Mesenteric fat pad (tissue), 1 donor: Measurements from ENCODE around the gene FAM199X. TPM values are rescaled to one million over a fixed set of nuclear protein-coding genes. Genes with fewer than 3 reads are reported as not detected.
A peak's percentile ranks its signal among the peaks of the same experiment; 100 is the strongest.

ENCODE experiments used
- DNase-seq: peaks from one replicate; pipeline ENCODE4 v3.0.0-alpha.2; 2020; ENCODE audit warnings: low spot score
- long read RNA-seq: library from polyadenylated mRNA; unstranded; transcript quantifications from one replicate; pipeline ENCODE4 v2.0.0, GENCODE V29; 2020
- total RNA-seq: library from RNA; stranded (reverse); fragmentation: NEBNext Ultra II Directional; extraction: Animal tissue kit (Norgen Biotek cat#: 25700); gene quantifications from one replicate; pipeline ENCODE4 v1.2.1, GENCODE V29; 2021
- donor health status: DM: yes; HTN: yes; CAD: no.

The FAM199X gene
- 44.8 TPM for total RNA-seq
- long read RNA-seq, full-length matches to known transcripts: 12 of 19 reads
- long read RNA-seq, partial matches to known transcripts: 4 of 19 reads
- long read RNA-seq, other reads (novel, unspliced or antisense): 3 of 19 reads

DNA sequence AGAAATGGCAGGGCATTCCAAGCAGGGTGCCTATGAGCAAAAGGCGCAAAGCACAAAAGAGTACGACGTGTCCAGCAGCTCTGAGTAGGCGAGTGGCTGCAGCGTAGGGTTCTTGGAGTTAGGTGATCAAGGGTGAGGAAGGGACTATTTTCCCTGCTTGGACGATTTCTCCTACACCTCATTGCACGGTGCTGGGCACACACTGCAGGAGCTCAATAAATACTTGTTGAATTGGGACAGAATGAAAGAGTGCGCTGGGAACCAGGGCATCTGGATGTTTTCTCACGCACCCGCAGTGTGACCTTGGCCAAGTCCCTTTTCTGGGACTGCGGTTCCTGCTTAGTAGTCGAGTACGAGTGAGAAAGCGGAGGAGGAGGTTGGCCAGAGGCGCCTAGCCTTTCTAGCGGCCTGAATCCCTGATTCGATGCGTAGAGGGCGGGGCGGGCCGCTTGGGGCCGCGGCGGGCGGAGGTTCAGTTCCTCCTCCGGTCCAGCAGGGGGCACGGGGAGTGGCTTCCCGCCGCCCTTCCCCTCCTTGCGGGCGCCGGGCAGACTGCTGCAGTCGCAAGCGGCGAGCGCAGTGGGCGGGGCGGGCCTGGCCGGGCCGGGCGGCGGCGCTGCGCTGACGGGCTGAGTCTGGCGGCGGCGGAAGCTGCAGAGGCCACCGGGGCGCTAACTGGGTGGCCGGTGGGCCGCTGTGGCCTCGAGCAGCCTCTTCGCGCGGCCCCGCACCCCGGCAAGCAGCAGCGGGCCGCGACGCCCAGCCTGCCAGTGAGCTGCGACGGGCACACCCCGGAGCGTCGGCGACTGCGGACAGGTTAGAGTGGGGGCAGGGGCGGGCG, at the start of gene FAM199X:
TSS of gene FAM199X (plus strand) at position 560 of the 841 bp plus-strand sequence. CDS start 333 bp downstream, outside the sequence.
- DNase-seq: peak; percentile 96

DNA sequence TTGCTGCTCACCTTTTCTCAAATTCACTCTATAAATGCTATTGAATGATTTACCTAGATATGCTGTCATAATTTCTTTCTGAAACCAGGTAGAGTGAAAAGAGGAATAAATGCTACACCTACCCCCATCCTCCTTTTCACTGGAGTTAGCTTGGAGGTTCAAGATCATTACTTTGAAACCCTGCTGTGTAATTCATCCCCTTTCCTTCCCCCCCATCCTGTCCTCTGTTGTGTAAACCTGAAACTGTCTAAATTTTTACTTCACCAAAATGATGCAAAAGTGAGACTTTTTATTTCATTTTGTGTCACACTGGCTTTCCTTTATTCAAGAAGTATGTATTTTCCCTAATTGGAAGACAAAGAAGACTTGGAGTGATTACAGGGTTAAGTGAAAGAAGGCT, 48.5 kb upstream of the FAM199X start:
- DNase-seq: no peak

DNA sequence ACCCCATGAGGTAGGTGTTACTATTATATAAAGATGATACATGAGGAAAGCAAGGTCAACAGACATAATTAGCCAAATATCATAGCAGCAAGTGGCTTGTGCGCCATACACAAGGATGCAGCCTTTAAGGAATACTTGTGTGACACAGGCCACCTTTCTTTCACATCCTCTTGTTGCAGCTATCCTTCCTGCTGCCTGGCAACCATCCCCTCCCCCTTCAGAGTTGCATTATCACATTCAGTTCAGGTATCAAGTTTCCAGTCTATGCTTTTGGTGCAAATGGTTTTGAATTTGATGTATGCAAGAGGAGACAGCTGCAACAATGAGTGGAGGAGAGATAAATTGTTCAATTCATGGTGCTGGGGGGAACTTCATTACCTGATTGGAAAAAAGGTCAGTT, 47.5 kb upstream of the FAM199X start:
- DNase-seq: no peak

DNA sequence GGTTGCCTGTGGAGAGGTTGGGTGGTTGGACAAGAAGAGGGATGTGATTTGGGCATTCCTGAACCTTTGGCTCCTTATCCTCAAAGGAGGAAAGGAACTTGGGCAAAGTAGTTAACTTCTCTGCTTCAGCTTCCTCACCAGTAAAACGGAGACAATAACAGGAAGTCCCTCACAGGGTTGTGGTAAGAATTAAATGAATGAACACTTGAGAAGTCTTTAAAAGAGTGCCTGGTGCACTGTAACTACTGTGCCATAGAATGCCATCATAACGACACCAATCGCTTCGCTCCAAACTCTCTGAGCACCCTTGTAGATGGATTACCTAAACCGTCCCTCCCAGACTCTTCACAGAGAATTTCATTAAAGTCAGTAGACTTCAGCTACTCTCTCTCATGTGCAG, 43.4 kb upstream of the FAM199X start:
- DNase-seq: no peak

DNA sequence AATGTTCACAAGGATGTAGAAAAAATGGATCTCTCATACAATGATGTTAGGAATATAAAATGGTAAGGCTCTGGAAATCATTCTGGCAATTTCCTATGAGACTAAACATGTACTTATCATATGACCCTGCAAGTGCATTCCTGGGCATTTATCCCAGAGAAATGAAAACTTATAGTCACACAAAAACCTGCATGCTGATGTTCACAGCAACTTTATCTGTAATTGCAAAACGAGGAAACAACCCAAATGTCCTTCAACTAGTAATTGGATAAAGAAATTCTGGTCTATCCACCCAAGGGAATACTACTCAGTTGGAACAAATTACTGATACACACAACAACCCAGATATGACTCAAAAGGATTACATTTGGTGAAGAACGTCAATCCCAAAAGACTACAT, 39.4 kb upstream of the FAM199X start:
- DNase-seq: no peak

DNA sequence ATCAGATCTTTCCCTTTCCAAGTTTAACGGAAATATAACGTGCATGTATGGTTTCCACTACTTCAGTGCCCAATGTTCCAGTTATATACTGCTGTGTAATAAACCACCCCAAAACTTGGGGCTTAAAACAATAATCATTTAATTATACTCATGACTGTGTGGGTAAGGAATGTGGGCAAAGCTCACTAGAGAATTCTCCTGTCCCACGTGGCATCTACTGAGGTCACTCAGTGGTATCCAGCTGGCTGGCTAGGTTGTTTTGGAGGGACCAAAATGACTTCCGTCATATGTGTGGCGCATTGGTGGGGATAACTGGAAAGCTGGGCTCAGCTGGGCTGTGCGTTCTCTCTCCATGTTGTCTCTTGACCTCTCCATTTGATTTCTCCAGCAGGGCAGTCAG, 35.4 kb upstream of the FAM199X start:
- DNase-seq: no peak

DNA sequence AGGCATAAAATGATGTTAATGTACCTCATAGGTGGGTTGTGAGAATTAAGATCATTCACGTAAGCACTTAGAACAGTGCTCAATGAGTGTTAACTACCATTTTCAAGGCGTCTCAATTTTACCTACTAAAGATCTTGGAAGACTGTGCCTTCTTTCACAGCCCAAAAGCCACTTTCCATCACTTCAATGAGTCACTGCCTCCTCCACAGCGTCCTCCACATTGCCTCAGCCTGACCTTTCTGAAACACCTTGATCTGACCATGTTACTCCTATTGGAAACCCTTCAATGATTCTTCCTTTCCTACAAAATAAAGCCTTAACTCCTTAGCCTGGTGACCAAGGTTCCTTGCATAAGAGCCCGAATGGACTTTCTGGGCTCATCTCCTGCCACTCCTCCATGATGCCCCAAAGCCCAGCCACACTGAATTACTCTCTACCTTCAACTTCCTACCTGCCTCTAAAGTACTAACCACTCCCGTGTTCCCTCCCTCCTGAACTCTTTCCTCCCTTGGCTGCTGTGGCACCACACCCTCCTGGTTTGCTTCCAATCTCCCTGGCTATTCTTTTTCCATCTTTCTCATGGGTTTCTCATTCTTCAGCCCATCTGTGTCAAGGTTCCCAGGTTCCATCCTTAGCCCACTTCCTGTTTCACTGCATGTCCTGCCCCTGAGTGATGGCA, 31.5 kb upstream of the FAM199X start:
- DNase-seq: no peak

DNA sequence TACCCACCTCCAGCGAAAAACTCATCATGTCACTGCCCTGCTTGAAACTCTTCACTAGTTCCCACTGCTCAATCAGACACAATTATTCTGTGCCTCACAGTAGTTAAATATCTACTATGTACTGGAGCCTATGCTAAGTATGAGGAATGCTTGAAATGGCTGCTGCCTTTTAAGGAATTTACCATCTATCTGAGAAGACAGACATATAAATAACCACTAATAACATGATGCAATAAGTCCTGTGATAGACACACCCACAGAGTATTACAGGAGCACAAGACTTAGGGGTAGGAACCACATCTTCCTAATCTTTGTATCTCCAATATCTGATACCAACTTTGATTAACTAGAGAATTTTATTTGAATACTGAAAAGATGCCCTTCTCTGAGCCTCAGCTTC, 30.6 kb upstream of the FAM199X start:
- no peak for DNase-seq

DNA sequence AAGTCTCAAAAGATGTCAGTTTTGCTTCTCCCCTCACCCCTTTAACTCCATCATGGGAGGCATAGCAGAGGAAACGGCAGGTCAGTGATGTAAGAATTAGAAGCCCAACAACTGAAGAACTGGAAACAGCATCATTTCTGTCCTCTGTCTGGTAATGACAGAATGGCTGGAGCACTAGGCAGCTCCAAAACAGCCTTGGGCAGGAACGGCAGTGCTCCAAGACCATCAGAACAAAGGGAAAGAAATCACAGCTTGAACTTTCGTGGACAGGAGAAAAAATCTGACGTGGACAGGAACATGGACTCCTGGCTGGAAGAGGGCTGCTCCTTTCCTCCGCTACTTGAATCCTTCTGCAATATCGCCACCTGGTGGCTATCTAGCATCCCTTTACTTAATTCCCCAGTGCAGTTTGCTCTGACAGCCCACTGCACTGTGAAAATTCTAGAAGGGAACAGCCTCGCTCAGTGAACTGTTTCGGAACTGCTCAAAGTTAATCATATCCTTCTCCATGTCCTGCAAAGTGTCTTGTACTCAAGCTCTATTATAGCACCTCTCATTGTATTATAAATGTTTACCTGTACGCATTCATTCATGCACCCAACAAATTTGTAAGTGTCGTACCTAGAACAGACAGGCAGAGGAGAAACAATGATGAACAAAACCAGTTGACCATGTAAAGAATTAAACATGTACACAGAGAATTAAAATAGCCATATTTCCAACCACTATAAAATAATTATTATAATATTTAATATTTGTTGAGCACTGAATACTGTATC, 29.8 kb upstream of the FAM199X start:
- DNase-seq: no peak

DNA sequence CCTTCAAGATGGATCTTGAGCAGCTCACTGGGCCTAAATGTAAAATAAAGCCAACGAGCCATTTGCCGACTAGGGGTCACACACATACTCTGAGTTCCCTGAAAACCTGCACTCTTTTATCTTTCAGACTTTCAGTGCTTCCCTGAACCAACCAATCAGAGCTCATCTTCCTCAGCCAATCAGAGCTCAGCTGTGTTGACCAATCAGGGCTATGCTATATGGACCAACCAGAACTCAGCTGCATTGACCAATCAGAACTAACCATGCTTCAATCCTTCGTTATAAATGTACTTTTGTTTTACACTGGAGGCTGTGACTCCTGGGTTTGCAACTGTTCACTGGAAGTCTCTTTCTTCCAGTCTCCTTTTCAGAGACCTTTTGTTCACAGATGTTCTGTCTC, 28.8 kb upstream of the FAM199X start:
- DNase-seq: no peak

DNA sequence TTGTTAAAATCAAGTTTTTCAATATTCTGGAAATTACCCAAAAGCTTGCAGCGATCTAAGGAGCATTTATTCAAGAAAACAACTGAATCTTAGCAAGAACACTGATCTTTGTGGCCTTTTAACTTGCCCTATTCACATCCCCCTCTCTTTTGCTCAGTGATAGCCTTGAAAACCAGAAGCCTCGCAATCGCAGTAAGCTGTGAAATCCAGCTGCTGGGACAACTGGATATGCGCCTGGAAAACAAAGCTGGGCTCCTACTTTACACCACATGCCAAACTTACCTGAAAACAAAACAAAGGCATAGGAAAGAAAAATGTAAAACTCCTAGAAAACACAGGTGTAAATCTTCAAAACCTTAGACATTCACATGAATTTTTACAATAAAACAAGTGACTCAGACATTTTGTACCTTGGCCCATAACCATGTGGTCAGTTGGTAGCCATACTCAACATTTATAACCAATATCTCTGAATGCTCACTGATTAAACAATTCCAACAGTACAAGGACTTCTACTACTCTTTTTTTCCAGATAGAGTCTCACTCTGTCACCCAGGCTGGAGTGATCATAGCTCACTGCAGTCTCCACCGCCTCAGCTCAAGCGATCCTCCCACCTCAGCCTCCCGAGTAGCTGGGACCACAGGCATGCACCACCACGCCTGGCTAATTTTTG, 25.0 kb upstream of the FAM199X start:
- DNase-seq: no peak

DNA sequence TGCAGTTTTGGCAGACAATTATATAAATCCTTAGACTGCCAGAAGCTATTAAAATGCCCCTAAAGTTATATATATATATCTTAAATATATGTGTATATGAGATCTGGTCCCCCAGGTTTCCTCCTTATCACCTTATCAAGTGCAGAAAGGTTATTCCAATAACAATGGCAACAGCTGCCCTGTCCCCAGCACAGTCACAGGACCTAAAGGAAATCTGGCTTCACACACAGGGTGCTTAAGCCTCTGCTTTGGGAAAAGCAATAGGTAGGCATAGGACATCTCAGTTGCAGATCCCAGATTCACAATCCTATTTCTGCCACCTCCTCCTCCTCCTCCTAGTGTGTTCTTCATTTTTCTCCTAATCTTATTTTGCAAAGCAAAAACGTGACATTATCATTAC, 15.2 kb upstream of the FAM199X start:
- DNase-seq: no peak

DNA sequence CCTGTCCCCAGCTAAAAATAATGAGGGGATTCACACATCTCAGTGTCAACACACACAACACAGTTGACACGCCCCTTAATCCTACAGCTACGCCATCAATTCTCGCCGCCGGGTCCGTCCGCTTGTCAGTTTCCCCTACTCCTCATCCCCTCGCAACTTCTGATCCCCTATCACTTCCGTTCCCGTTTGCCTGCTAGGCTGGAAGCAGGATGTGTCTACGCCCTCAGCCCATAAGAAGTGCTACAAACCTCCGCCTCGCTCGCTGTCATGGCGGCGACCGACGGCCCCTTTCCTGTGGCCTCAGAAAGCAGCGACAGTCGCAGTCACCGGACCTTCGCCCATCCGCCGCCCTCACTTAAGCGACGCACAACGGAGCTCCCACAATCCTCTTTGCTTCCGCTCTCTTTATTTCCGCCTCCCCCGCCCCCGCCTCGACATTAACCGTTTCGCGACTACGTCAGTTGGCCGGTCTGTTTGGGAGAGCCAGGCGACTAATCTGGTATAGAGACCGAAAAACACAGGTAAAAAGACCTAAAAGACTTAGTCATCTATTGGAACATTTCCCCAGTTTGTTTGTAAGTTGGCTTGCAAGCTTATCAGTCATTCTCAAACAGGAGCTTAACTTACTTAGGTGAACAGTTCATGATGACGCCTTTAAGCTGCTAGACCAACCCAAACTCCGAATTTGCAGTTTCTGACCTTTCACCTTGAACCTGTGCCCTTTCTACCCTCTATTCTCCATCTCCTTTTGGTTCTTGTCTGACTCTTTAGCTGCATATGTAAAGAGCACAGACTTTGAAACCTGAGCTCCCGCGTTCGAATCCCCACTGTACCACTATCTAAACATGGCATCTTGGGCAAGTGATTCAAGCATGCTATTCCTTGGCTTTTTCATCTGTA, 9.4 kb upstream of the FAM199X start, which contains the start of gene SLC25A53:
TSS of gene SLC25A53 (minus strand) at position 380 of the 900 bp plus-strand sequence. CDS start 51,752 bp downstream, outside the sequence.
- no peak for DNase-seq

DNA sequence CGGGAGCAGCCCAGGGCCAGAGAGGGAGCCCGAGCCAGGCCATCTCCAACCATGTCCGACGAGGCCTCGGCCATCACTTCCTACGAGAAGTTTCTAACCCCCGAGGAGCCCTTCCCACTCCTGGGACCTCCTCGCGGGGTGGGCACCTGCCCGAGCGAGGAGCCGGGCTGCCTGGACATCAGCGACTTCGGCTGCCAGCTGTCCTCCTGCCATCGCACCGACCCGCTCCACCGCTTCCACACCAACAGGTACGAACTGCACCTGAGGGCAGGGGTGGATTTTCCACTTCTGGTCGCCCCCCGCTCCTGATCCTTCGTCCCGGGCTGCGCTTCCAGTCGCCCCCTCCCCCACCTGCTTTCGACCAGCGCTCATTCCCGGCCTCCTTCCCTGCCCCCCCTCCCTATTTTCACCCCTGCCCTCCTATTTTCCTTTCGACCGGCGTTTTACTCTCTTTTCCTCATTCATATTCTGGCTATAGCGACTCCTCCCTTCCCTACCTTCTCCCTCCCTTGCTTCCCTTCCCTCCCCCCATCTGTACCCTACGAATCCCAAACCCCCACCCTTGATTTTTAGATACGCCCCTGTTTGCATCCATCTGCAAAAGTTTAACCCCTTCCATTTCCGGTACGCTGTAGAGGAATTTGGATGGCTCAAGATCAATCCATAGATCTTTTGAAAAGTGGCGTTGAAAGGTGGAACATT, 633 bp downstream of the FAM199X start:
- no peak for DNase-seq

DNA sequence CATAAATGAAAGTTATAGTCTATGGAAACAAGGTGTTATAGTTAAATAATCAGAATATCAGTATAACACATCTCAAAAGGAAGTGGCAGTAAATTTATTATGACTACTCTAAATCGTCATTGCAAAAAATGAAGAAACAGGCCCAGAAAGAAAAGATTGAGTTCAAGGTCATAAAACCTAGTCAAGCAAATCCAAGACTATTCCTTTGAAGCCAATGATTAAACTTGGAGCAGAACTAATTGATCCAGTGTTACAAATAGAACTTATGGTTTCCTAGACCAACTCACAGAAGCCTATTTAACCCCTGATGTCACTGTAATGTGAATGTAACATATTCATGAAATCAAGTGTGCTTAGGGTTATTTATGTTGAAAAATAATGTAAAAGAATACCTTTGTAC, 1.9 kb downstream of the FAM199X start:
- no peak for DNase-seq

DNA sequence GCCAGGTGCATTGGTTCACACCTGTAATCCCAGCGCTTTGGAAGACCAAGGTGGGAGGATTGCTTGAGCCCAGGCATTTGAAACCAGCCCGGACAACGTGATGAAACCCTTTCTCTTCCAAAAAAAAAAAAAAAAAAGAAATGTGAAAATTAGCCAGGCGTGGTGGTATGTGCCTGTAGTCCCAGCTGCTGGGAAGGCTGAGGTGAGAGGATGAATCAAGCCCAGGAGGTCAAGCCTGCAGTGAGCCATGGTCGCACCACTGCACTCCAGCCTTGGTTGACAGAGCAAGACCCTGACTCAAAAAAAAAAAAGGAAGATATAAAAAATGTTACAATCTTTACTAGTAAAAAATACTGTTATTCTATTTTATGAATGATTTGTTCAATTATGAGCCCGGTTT, 5.9 kb downstream of the FAM199X start:
- DNase-seq: no peak

DNA sequence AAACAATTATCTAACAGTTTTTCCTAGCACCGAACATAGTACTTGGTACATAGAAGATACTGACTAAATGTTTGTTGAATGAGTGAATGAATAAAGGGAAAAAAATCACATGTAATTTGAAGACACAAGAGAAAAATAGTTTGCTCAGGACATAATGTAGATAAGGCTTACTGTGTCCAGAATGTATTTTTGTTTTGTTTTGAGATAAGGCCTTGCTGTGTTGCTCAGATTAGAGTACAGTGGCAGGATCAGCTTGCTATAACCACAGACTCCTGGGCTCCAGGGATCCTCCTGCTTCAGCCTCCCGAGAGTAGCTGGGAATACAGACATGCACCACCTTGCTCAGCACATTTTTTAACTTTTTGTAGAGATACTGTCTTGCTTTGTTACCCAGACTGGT, 6.5 kb downstream of the FAM199X start:
- no peak for DNase-seq

DNA sequence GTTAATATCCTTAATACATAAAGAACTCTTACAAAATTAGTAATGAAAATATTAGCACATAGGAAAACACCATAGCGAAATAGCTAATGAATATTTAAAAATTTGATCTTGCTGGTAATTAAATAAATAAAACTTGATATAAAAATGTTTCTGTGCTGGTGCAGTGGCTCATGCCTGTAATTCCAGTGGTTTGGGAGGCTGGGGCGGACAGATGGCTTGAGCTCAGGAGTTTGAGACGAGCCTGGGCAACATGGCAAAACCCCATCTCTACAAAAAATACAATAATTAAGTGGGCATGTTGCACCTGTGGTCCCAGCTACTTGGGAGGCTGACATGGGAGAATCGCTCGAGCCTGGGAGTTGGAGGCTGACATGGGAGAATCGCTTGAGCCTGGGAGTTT, 7.6 kb downstream of the FAM199X start:
- DNase-seq: no peak

DNA sequence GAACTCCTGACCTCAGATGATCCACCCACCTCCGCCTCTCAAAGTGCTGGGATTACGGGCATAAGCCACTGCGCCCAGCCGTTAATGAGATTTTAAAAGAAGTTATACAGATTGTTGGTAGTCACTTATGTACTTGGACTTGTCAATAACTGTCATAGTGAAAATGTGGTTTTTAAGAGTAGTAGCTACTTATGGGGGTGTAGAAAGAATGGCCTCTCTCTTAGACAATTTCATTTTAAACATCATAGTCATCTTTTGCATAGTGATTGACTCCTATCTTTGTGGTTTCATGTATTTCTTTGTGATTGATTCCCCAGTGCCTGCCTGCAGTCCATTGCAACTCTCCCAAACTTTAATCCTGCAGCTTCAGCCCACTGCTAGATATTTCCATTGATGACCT, 17.4 kb downstream of the FAM199X start:
- DNase-seq: no peak
